ENCODE results near the gene CHI3L1. TPM values are rescaled to one million over a fixed set of nuclear protein-coding genes. Genes with fewer than 3 reads are reported as not detected.

The CHI3L1 gene
- total RNA-seq, 1 donor from 2014 or later = 7.4 TPM

DNA sequence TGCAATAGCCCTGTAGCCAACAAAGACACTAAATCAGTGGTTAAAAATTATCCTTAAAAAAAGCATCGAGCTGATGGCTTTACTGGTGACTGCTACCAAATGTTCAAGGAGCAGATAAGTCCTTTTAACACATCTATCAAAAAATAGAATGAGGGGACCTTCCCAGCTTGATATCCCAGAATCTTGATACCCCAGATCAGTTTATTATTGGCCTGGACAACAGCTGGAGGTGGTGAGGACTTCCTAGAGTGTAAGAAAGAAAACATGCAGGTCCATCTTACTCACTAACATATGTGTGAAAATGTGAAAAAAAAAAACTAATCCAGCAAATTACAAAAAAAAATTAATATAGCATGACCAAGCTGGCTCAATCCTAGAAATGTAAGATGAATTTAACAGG lies 21.7 kb upstream of the CHI3L1 start:
- intact Hi-C loops (cut with DNase I) = no loop called here
- DNase-seq (ENCODE audit: low spot score) = no peak

DNA sequence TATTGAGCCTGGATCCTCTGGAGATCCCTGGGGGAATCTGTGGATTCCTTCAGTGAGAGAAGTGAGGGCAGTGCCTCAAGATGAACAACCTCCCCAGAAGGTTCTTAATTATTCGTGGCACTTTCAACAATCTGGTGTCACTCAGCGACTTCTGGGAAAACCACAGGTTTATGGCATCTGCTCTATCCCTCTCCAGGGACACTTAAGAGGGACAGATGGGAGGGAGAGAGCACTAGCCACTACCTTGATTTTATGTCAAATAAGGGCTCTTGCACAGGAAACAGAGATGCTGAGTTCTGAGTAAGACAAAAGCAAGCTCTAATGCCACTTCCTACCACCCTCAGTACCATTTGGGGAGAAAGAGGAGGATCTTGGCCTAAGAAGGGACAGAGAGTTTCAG lies 21.2 kb upstream of the CHI3L1 start:
- intact Hi-C loops (cut with DNase I) = no loop called here
- DNase-seq (ENCODE audit: low spot score) = no peak

DNA sequence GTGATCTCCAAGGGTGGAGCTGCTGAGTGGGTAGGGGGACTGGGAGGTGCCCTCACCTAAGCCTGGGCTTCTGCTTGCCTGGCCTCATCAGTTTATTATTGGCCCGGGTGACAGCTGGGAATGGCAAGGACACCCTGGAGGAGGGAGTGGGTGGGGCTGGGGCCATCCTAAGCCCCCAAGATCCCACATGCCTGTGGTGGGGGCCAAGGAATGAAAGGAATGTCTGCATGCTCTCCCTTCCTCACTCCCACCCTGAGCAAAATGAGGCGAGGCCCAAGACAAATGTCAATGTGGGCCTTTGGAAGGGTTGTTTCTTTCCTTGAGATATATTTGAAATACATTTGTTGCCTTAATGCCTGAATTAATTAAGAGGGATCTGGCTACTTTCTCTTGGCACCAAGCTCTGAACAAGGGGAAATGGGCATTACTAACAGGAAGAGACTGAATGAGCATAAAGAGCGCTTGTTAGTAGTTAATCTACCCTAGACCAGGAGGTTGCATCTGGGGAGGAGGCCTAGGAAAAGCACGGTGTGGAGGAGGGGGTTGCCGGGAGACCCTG lies 19.7 kb upstream of the CHI3L1 start:
- DNase-seq (ENCODE audit: low spot score) = no peak
- intact Hi-C loops (cut with DNase I) = no loop called here

DNA sequence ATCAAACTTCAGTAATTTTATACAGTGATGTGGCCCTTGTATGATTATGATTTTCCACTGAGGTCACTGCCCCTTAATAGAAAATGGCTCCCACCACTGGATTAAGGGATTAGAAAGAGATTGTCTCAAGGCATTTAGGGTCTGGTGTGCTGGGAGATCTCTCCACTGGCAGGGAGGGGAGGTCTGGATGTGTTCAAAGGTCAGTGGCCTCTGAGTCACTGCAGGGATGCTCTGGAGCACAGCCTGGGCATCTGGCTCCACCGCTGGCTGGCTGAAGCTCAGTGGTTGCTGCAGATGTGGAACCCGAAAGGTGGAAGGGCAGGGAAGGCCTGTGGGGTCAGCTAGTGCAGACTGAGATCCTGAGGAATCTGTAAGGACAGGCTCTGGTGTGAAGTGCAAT lies 18.3 kb upstream of the CHI3L1 start:
- no peak for DNase-seq (ENCODE audit: low spot score)

DNA sequence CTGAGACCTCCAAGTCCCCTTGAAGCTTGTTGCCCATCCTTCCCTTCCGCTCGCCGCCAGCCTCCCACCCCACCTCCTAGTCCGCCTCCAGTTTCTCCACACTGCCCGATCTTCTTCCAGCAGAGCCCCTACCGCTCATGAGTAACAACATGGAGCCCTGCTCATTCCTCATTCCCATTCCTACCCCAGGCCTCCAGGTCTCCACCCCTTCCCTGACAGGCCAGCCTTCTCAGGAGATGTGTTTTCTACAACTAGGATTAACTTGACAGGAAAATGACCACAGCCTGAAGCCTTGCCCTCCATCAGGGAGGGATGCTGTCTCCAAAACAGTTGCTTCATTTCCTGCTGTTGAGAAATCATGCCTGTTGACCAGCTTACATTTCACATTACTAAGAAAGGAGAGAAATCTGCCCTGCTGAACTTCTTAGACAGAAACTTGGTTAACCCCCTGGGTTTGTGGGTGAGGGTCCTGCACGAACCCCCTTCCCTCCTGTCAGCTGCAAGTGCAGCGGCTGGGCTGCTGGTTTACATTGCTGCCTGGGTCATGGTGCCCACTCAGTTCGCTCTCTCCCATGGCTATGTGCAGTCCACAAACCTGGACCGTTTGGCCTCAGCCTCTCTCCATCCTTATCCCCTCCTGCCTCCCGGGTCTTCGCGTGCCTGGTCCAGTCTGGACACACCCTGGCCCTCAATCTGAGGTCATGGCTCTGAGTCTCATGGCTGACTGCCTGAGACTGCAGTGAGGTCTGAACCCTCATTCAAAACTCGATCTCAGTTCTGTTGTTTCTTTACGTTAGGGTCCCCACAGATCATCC lies 16.1 kb upstream of the CHI3L1 start:
- intact Hi-C loops (cut with DNase I) = no loop called here
- DNase-seq (ENCODE audit: low spot score) = no peak

More for the DNA sequence above, 18.3 kb upstream of the CHI3L1 start:
- intact Hi-C loops (cut with DNase I) = no loop called here

DNA sequence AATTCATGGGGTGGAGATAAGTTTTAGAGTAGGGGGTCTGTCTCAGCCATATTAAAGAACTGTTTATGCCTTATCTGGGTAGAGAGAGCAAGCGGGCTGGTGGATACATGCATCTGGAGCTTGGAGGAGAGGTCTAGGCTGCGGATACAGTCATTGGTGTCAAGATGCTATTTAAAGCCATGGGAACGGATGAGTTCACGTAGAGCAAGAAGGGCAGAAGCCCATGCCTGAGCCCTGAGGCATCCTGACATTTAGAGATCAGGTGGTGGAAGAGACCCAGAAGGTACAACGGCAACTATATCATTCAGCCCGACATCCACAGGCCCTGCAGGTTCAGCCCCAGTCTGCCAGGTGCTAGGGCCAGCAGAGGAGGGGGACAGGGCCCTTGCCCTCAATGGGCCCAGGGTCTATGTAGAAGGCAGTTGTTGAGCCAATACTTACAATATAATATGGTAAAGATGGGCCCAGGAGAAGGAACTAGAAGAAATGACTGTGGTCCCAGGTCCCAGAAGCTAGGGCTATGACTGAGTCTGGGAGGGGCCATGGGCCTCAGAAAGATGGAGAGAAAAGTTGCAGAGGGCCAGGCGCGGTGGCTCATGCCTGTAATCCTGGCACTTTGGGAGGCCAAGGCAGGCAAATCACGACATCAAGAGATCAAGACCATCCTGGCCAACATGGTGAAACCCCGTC lies 15.2 kb upstream of the CHI3L1 start:
- DNase-seq (ENCODE audit: low spot score) = no peak
- intact Hi-C loops (cut with DNase I) = no loop called here

DNA sequence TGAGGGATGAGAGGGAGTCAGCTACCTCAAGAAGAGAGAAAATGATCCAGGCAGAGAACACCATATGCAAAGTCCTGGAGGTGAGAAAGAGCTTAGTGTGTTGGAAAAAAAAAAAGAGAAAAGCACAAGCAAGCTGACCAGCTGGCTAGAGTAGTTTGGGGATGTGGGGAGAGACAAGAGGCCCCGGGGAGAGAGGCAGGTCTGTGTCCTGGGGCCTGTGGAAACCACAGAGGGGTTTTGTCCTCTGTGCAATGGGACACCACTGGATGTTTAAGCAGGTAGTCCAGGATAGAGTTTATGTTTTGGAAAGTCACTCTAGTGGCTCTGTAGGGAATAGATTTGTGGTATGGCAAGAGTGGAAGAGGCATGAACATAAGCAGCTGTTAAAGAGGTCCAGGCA lies 14.4 kb upstream of the CHI3L1 start:
- DNase-seq (ENCODE audit: low spot score) = no peak
- intact Hi-C loops (cut with DNase I) = no loop called here

DNA sequence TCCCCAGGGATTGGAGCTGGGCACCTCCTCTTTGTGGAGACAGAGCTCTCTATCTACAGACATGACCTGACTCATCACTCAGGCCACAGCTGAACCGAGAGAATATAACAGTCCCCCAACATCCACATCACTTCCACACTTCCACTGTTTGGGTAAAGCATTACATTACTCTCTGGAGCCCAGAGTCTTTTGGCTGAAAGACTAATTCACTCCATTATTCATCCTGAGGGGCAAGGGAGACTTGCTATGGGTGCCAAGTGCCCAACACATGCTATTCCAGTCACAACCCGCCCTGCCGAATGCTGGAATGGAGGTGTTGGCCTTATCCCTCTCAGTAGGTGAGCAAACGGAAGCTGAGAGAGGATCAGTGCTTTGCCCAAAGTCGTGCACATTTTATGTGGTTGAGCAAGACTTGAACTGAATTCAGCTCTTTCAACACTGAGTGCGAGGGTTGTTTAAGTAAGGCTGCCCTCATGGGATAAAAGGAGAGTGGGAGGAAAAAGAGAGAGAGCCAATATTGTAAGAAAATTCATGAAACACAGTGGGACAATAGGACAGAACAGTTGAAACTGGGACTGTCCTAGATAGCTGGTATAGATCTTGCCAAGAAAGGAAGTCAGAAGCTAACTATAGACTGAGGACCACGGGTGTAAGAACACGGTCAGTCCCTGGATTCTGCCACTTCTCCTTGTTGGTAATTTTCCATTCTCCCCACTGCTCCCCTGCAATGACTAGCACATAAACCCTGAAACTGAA lies 13.5 kb upstream of the CHI3L1 start:
- intact Hi-C loops (cut with DNase I) = no loop called here
- DNase-seq (ENCODE audit: low spot score) = no peak

DNA sequence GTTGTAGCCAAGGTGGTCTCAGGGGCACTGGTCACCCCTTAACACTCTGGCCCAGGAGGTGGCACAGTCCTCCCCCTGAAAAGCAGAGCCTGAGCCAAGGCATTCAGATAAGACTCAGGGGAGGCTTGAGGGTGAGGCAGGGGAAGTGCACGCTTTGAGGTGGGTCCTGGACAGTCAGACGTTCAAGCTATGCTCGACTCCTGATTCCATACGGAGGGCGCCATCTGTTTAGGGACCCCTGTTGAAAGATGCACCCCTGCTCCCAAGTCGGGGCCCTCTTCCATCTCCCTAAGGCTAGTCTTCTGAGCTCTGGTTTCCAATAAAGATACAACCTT lies 12.9 kb upstream of the CHI3L1 start:
- intact Hi-C loops (cut with DNase I) = no loop called here

DNA sequence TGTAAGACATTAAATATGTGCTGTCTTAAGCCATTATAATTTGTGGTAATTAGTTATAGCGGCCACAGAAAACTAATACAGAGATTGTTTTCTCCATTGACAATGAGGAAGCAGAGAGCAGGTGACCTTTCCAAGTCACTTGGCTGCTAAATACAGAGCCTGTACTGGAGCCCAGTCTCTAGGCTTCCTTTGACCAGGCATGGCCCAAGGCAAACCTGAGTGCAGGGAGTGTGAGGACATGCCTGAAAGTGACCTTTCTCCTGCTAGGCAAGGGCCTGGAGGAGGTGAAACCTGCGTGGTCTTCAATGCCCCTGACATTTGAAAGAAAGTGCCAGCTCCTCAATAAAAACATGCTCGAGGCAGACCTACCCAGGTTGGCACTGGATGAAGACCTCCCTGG lies 12.5 kb upstream of the CHI3L1 start:
- DNase-seq (ENCODE audit: low spot score) = no peak

More for the DNA sequence above, 12.9 kb upstream of the CHI3L1 start:
- no peak for DNase-seq (ENCODE audit: low spot score)

DNA sequence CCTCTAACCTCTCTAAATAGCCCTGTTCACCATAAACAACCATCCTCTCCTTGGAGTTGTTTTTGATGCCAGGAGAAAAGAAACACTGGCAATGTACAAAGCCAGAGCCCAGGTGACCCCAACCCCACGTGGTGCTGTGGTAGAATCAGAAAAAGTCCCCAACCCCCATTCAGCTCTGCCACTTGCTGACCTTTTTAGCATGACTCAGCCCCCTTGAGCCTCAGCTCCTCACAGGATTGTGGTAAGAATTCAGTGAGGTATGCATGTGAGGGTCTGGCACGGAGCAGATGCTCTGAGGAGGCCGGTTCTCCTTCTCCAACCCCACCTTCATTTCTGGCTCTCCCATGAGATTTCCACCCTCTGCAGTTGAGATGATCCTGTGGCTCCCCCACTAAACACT lies 11.1 kb upstream of the CHI3L1 start:
- intact Hi-C loops (cut with DNase I) = no loop called here
- no peak for DNase-seq (ENCODE audit: low spot score)

More for the DNA sequence above, 12.5 kb upstream of the CHI3L1 start:
- intact Hi-C loops (cut with DNase I) = no loop called here

DNA sequence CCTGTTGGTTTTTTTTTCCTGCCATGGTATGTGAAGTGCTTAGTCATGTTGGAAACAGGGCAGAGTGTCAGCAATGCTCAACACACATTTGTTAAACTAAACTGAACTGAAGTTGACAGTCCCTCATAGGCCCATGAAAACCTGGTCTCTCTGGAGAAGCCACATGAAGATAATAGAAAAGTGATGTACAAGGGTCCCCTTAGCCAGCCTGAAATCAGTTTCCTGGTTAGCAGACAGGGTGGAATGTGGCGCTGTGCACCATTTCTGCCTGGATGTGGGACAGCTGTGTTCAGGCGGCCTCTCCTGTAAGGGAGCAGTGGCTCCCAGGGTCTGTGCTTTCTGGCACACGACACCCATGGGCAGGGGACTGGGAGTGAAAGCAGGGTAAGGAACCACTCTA lies 9.9 kb upstream of the CHI3L1 start:
- intact Hi-C loops (cut with DNase I) = no loop called here
- no peak for DNase-seq (ENCODE audit: low spot score)

DNA sequence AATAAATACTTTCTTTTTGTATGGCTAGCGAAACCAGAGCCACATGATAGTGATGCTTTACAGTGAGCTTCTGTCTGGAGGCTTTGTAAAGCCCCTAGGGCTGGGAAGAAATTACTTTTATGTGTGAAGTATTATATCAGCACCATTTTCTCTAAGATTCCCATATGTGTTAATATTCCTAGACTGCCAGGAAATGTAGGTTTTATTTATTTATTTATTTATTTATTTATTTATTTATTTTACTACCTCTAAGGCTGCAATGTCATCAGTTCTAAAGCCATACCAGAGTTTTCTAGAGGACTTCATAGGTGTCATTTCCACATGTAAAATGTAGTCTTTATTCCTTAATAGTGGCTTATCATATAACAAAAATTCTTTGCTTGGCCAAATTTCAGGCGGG lies 4.4 kb upstream of the CHI3L1 start:
- intact Hi-C loops (cut with DNase I) = no loop called here
- no peak for DNase-seq (ENCODE audit: low spot score)

DNA sequence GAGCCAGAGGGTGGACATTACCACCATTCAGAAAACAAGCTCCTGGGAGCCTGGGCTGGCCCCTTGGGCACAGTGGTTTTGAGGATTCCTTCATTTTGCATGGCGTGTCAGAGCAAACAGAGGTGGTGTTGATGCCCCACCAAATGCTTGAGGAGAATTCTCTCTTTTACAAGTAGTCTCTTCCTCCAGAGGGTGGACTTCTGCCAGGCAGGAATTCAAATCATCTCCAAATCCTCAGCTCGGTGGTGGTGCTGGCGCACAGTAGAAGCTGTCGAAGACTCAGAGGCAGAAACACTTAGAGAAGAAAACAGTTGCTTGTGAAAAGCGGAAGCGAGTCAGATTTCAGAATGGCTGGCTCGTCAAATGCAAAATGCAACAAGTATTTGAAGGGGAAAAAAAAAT lies 3.4 kb upstream of the CHI3L1 start:
- no peak for DNase-seq (ENCODE audit: low spot score)
- intact Hi-C loops (cut with DNase I) = no loop called here

DNA sequence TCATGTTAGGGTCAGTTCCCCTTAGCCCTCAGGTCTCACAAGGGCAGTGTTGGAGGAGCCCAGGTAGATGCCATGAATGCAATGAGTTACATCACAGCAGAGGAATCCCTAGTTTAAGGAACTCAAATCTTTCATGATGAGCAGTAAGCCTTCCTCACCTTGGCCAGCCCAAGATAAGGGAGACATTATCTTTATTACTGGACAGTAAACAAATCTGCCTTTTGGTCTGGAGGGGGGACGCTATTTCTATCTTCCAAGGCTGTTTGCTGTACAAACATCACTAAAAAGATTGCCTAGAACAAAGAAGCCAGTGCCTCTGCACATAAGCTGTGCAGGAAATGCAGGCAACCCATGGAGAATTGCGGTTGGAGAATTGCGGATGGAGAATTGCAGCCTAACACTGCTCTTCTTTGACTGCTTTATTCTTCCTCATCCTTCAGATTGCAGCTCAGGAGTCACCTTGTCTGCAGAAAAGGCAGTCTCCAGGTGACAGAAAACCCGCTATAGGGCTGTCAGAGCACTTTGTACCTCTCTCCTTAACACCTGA lies 2.3 kb upstream of the CHI3L1 start:
- DNase-seq (ENCODE audit: low spot score) = no peak
- intact Hi-C loops (cut with DNase I) = no loop called here

DNA sequence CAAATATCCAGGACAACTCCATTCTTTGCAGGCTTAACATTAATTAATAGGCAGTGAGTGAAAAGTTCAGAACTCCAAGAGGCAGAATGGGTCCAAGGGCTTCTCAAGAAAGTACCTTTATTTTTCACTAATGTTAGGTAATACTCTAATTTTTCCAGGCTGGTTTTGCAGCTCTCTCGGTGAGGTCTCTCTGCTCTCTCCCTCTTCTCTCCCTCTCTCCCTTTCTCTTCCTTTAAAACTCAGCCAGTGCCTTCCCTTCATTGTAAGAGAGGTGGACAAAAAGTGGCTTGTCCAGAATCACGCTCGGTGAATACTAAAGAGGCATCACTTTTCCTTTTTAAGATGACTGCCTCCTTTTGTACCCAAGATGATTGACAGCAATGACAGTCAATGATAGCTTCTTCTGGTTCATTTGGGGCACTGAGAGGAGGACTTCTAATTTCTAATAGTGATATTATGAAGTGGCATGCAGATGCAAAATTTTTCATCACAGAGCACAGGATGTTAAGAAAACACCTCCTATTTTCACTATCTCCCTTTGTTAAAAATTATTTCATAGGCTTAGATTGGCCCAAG lies 1.3 kb upstream of the CHI3L1 start:
- intact Hi-C loops (cut with DNase I) = no loop called here
- DNase-seq (ENCODE audit: low spot score) = no peak

DNA sequence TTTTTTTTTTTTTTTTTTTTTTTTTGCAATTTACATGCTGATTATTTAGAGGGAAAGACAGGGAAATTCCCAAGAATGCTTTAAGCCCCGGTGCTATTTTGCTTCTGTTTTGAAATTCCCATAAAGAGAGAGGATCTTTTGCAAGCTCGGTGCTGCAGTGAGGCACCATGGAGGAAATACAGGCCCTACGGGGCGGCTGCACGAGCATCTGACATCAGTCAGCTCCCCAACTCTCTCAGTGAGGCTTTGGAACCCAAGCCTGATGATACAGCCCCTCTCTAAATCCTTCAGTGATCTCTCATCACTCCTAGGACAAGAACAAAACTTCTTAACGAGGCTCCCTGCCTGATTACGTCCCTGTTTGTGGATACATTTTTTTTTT lies 791 bp upstream of the CHI3L1 start:
- no peak for DNase-seq (ENCODE audit: low spot score)
- intact Hi-C loops (cut with DNase I) = no loop called here

DNA sequence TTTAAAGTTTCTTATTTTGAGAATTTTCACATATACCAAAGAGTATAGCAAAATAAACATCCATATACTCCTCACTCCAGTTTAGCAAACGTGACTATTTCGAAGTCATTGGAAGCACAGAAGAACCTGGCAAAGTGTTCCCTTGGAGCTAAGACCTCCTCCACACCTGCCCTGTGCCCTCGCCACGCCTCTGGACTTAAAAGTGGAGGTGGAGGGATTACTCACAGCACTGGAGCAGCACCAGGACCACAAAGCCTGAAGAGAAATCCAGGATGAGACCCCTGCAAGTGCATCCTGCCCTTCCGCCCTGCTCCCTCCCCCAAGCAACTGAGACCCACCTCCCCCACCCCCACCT lies 436 bp downstream of the CHI3L1 start:
- intact Hi-C loops (cut with DNase I) = no loop called here
- no peak for DNase-seq (ENCODE audit: low spot score)

DNA sequence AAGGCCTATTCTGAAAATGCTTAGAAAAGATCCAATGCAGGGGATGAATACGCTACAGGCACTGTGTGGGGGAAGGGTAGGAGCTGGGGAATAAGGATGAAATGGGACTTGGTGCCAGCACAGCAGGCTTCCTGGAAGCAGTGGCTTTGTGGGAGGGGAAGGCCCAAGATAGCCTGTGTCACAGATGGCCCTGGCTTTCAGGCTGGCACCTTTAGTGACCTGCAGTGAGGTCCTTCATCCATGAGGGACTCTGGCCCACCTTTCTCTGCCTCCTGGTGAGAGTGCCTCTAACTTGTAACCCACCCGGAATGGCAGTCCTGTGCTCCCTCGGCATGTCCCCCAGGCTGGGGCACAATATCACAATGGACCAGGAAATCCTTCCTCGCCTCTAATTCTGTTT lies 919 bp downstream of the CHI3L1 start:
- intact Hi-C loops (cut with DNase I) = no loop called here
- peak; percentile 63 for DNase-seq (ENCODE audit: low spot score)

DNA sequence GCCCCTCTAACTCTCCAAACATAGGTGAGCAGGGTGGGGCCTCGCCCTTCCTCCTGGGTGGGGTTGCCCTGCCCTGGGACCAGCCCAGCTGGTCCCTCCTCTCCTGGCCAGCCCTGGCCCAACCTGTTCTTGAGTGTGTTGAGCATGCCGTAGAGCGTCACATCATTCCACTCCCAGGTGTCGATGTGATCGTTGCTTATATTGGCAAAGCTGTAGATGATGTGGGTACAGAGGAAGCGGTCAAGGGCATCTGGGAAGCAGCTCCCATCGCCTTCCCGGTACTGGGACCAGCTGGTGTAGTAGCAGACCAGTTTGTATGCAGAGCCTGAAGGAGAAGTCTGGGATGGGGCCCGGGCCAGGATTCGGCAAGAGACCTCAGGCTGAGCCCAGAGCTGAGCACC lies 1.4 kb downstream of the CHI3L1 start:
- DNase-seq (ENCODE audit: low spot score) = peak; percentile 36
- intact Hi-C loops (cut with DNase I) = no loop called here
